Measurements from ENCODE around the gene PAK6.
A peak's percentile ranks its signal among the peaks of the same experiment; 100 is the strongest.

PAK6 gene

DNA sequence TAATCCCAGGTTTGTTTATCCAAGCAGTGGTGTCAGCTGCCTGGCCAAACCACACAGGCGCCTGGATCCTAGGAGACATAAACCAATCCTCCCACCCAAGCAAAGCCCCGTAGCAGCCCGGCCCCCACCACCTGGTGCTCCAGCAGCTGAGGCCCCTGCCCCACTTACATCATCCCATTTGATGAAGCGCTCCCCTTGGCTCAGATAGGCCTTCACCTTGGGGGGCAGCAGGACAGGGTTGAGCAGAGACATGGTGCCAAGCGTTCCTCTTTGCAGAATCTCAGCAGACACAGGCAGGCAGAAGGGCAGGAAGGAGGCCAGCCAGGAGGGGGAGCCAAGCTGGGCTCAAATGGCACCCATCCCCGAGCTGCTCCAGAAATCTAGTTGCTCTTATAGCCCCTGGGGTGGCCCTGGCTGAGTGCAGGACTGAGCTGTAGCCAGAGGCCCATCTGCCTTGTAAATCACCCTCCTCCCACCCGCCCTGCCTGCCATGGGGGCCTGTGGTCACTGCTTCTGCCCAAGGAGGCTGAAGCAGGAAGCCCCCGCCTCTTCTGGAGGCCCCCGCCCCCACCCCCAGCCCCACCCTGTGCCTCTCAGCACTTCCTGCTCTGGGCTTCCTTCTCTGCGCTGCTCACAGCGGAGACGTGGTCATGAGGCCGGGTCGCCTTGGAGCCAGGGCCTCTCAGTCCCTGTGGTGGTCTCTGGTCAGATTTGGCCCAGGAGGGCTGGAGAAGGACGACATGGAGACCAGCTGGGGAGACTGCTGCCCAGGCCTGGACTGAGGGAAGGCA lies 68.8 kb downstream of the PAK6 start, which contains the start of gene PLCB2:
TSS of gene PLCB2 (minus strand) at position 515 of the 791 bp plus-strand sequence. CDS start at position 252, 263 bp downstream.
- TF ChIP-seq, protein P1, sequence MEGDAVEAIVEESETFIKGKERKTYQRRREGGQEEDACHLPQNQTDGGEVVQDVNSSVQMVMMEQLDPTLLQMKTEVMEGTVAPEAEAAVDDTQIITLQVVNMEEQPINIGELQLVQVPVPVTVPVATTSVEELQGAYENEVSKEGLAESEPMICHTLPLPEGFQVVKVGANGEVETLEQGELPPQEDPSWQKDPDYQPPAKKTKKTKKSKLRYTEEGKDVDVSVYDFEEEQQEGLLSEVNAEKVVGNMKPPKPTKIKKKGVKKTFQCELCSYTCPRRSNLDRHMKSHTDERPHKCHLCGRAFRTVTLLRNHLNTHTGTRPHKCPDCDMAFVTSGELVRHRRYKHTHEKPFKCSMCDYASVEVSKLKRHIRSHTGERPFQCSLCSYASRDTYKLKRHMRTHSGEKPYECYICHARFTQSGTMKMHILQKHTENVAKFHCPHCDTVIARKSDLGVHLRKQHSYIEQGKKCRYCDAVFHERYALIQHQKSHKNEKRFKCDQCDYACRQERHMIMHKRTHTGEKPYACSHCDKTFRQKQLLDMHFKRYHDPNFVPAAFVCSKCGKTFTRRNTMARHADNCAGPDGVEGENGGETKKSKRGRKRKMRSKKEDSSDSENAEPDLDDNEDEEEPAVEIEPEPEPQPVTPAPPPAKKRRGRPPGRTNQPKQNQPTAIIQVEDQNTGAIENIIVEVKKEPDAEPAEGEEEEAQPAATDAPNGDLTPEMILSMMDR (IDR thresholded peaks at IDR 0.05; ENCODE audit: insufficient read depth, low read length, poor library complexity, severe bottlenecking) = peak; percentile 58
- peak; percentile 65 for DNase-seq (ENCODE audit: extremely low read depth, insufficient read length)
- Histone ChIP-seq H3K27me3 (replicated peaks; ENCODE audit: control insufficient read depth, insufficient read depth, low read length) (no peaks in the 10 kb centered on the region), H3K4me3 (replicated peaks; ENCODE audit: low read depth, low read length) (peak within 1 kb of the TSS; percentile 71), H3K36me3 (ENCODE audit: control insufficient read depth, insufficient read depth, low read length) (no peaks in the 10 kb centered on the region)

- Histone ChIP-seq H3K4me3 (replicated peaks; ENCODE audit: low read depth, low read length) (no peak overlapping the region), H3K27me3 (replicated peaks; ENCODE audit: control insufficient read depth, insufficient read depth, low read length) (no peaks in the 10 kb centered on the region), H3K36me3 (ENCODE audit: control insufficient read depth, insufficient read depth, low read length) (no peaks in the 10 kb centered on the region)
- DNase-seq (ENCODE audit: extremely low read depth, insufficient read length) = no peak
- TF ChIP-seq, protein P1 (IDR thresholded peaks at IDR 0.05; ENCODE audit: insufficient read depth, low read length, poor library complexity, severe bottlenecking) = no peak
Observed at GRCh38 chr15:40309344-40309862, 70.5 kb downstream of the PAK6 start.

DNA sequence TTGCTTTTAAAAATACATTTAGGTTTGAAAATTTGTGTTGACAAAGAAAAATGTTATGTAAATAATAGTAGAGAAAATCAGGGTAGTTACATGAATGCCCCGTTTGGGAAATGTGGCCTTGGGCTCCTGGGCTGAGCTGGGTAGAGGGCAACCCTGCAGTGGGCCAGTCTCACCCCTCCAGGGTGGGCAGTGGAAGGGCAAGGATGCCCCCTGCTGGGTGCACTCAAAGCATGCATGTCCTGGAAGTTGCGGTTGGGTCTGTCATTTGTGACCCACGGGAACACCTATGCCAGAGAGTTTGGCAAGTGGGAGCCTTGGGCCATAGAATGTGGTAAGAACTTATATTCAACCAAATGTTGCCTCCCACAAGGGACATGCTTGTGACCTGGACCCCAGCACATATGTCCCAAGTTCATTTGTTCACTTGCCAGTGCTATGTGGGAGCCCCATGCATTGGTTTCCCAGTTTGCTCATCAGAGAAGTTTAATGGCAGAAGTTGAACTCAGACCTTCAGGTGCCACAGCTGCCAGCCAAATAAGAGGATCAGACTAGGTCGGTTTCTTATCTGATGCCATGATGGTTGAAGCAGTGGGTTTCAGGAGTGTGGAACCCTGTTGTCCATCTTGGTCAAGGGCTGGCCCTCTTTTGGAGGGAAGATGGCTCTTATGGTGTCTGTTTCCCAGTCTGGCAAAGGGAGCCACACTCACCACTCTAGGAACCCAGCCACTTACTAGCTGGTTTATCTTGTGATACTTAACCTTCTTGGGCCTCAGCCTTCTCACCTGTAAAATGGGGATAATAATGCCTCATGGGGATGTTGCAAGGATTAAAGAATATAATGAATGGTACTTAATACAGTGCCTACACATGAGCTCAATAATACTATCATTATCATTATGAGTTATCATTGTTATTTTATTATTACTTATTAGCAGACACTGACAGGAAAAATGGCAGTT lies 71.4 kb downstream of the PAK6 start:
- DNase-seq (ENCODE audit: extremely low read depth, insufficient read length) = no peak
- TF ChIP-seq, protein P1 (IDR thresholded peaks at IDR 0.05; ENCODE audit: insufficient read depth, low read length, poor library complexity, severe bottlenecking) = peak; percentile 73
- Histone ChIP-seq H3K27me3 (replicated peaks; ENCODE audit: control insufficient read depth, insufficient read depth, low read length) (no peaks in the 10 kb centered on the region), H3K4me3 (replicated peaks; ENCODE audit: low read depth, low read length) (no peak overlapping the region), H3K36me3 (ENCODE audit: control insufficient read depth, insufficient read depth, low read length) (no peaks in the 10 kb centered on the region)

DNA sequence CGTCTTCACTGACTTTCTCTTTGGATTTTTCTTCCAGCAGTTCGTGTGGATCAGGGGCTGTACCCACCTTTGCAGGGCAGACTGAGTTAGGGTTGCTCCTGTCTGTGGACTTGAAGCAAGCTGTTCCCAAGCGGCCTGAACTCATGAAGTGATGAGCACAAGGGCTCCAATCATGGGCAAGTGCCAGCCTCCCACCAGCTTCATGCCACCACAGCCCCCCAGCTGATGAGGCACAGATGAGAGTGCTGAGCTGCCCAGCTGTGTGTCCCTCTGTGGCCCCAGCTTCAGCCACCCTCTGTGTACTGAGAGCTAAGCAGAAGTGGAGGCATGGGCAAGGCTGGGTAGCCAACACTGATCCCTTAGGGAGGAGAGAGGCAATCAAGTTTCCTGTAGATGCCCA lies 72.1 kb downstream of the PAK6 start:
- no peaks in the 10 kb centered on the region for H3K36me3 ChIP-seq (ENCODE audit: control insufficient read depth, insufficient read depth, low read length)
- TF ChIP-seq, protein P1 (IDR thresholded peaks at IDR 0.05; ENCODE audit: insufficient read depth, low read length, poor library complexity, severe bottlenecking) = no peak
- H3K27me3 ChIP-seq (replicated peaks; ENCODE audit: control insufficient read depth, insufficient read depth, low read length) = no peaks in the 10 kb centered on the region
- DNase-seq (ENCODE audit: extremely low read depth, insufficient read length) = no peak
- no peak overlapping the region for H3K4me3 ChIP-seq (replicated peaks; ENCODE audit: low read depth, low read length)

DNA sequence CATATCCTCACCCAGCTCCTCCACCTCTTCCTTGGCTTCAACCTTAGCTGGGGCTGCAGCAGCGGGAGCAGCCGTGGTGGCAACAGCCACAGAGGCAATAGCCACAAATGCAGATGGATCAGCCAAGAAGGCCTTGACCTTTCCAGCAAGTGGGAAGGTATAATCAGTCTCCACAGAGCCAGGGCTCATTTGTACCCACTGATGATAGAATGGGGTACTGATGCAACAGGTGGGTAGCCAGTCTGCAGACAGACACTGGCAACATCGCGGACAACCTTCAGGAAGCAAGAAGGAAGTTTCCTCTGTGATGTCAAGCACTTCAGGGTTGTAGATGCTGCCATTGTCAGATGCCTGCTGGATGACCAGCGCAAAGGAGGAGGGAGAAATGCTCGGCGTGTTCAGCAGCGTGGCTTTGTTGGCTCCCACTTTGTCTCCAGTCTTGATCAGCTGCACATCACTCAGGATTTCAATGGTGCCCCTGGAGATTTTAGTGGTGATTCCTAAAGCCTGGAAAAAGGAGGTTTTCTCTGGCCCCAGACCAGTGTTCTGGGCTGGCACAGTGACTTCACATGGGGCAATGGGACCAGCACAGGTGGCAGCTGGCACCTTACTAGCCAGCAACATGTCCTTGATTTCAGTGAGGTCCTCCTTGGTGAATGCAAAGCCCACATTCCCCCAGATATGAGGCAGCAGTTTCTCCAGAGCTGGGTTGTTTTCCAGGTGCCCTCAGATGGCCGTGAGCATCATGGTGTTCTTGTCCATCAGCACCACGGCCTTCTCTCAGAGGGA lies 73.7 kb downstream of the PAK6 start:
- Histone ChIP-seq H3K4me3 (replicated peaks; ENCODE audit: low read depth, low read length) (no peak overlapping the region), H3K36me3 (ENCODE audit: control insufficient read depth, insufficient read depth, low read length) (no peaks in the 10 kb centered on the region), H3K27me3 (replicated peaks; ENCODE audit: control insufficient read depth, insufficient read depth, low read length) (no peaks in the 10 kb centered on the region)
- no peak for DNase-seq (ENCODE audit: extremely low read depth, insufficient read length)
- TF ChIP-seq, protein P1 (IDR thresholded peaks at IDR 0.05; ENCODE audit: insufficient read depth, low read length, poor library complexity, severe bottlenecking) = no peak

Measured in GM06990 (cell line).